Glutamatergic neuron (in vitro differentiated cells): Measurements from ENCODE around the gene ME3. TPM values are rescaled to one million over a fixed set of nuclear protein-coding genes. Genes with fewer than 3 reads are reported as not detected.

ENCODE experiments used
- DNase-seq: peaks from one replicate; pipeline ENCODE4 v3.0.0; 2022
- H3K27ac Mint-ChIP-seq: one replicate; pipeline ENCODE4 v1.8.0; 2020; ENCODE audit warnings: mild to moderate bottlenecking, mixed read lengths, inconsistent platforms; ENCODE audit not compliant: unreplicated experiment
- H3K27me3 Mint-ChIP-seq: one replicate; pipeline ENCODE4 v1.8.0; 2020; ENCODE audit warnings: mild to moderate bottlenecking, moderate library complexity, mixed read lengths, inconsistent platforms; ENCODE audit not compliant: unreplicated experiment
- H3K36me3 Mint-ChIP-seq: one replicate; pipeline ENCODE4 v1.8.0; 2020; ENCODE audit warnings: mild to moderate bottlenecking, mixed read lengths, inconsistent platforms; ENCODE audit not compliant: unreplicated experiment
- H3K4me1 Mint-ChIP-seq: one replicate; pipeline ENCODE4 v1.8.0; 2020; ENCODE audit warnings: mild to moderate bottlenecking, low read depth, mixed read lengths, inconsistent platforms; ENCODE audit not compliant: unreplicated experiment
- H3K4me3 Mint-ChIP-seq: one replicate; pipeline ENCODE4 v1.8.0; 2020; ENCODE audit warnings: mild to moderate bottlenecking, mixed read lengths, inconsistent platforms; ENCODE audit not compliant: unreplicated experiment
- H3K9me3 Mint-ChIP-seq: one replicate; pipeline ENCODE4 v1.8.0; 2020; ENCODE audit warnings: mild to moderate bottlenecking, moderate library complexity, mixed read lengths, inconsistent platforms; ENCODE audit not compliant: unreplicated experiment
- total RNA-seq: library from RNA; stranded (reverse); fragmentation: NEBNext Ultra II Directional; extraction: Animal tissue kit (Norgen Biotek cat#: 25700); gene quantifications from one replicate; pipeline ENCODE4 v1.2.1, GENCODE V29; 2021; ENCODE audit not compliant: unreplicated experiment
- TF ChIP-seq, protein P1 (sequence below): fragments of 200-600 bp; sonication (generic); IDR thresholded peaks from one replicate; pipeline ENCODE4 v1.5.0; 2021; ENCODE audit not compliant: partially characterized antibody, unreplicated experiment

ME3 gene
- total RNA-seq, 1 donor from 2014 or later = 12.4 TPM

DNA sequence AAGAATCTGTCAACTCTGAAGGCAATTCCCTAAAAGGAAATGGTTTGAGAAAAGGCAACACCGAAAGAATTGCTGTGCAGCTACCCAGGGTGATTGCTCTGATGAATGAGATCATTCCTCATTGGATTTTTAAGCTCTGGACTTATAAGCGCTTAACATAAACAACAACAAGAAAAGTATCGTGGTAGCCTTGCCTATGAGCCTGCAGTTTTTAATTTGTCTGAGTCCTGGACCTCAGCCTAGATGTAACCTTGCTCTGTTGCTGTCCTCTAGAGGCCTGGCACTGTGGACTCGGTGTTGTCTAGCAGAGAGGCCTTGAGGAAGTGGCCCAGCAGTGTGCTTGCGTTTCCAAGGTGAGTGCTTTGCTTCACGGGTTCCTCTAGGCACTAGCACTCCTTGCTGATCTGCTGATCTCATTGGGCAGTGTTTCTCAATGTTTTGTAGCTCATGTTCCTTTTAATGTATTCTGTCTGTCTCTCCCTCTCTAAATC is 277.3 kb downstream of the ME3 start:
- no peaks in the 10 kb centered on the region for H3K4me1 Mint-ChIP-seq
- peaks cover 2% of the 10 kb centered on the region for H3K27me3 Mint-ChIP-seq
- TF ChIP-seq, protein P1, sequence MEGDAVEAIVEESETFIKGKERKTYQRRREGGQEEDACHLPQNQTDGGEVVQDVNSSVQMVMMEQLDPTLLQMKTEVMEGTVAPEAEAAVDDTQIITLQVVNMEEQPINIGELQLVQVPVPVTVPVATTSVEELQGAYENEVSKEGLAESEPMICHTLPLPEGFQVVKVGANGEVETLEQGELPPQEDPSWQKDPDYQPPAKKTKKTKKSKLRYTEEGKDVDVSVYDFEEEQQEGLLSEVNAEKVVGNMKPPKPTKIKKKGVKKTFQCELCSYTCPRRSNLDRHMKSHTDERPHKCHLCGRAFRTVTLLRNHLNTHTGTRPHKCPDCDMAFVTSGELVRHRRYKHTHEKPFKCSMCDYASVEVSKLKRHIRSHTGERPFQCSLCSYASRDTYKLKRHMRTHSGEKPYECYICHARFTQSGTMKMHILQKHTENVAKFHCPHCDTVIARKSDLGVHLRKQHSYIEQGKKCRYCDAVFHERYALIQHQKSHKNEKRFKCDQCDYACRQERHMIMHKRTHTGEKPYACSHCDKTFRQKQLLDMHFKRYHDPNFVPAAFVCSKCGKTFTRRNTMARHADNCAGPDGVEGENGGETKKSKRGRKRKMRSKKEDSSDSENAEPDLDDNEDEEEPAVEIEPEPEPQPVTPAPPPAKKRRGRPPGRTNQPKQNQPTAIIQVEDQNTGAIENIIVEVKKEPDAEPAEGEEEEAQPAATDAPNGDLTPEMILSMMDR = no peak
- H3K27ac Mint-ChIP-seq = no peak overlapping the region
- no peaks in the 10 kb centered on the region for H3K36me3 Mint-ChIP-seq
- H3K9me3 Mint-ChIP-seq = no peaks in the 10 kb centered on the region
- no peak for DNase-seq
- H3K4me3 Mint-ChIP-seq = no peak overlapping the region

Other genes with a start within 250 kb of the ME3 start
- gene PRSS23, start 127.9 kb upstream of the ME3 start, total RNA-seq = 20.2 TPM